ENCODE measurements around the gene USP9X. TPM values are rescaled to one million over a fixed set of nuclear protein-coding genes. Genes with fewer than 3 reads are reported as not detected.

Gene USP9X
- total and polyA plus RNA-seq, 9 donors, result 33.5 to 60.8 (median 44.1) TPM

Other genes with a start within 250 kb of the USP9X start
- gene DDX3X, start 248.7 kb downstream of the USP9X start, total RNA-seq, result 136 TPM
- gene DDX3X, start 248.7 kb downstream of the USP9X start, polyA plus RNA-seq (ENCODE audit: insufficient read depth in 1 of 8, insufficient read length in 8 of 8, low replicate concordance in 1 of 8), result 100 to 1,000 TPM in 7 of 8 donors, 10 to 100 TPM in 1; 73.4 to 145 (median 118) TPM

Data from muscle of leg (tissue), 9 donors.